ENCODE measurements around the gene LYZL1.
"Not testable (repeated sequence)": the region's sequence is repeated elsewhere in the genome, so short reads cannot be mapped to it uniquely, and the experiment has no call there.

Gene LYZL1

DNA sequence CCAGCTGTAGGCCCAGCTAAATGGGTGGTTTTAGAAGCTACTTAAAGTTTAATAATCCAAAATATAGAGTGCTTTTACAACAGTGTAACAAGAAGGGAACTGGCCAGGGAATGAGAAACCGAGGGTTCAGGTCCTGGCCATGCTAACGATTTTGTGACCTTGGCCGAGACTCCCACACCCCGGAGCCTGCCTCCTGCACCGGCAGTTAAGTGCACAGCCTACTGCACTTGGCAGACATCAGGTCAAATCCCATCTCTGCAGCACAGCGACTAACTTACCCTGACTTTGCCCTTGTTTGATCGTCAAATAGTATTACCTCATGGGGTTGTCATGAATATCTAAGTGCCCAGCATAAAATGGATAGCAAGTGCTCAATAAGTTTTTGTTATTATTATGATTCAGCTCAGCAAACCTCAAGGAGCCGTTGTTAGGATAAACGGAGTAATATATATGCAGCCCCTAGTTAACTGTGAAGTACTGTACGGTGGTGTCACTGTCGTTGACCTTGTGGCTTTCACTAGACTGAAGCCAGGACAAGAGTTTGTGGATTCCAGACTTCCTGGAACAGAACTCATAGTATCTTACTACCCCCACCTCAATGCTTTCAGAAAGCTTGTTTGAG, 35.5 kb downstream of the LYZL1 start:
- no peak for TF ChIP-seq ZNF274 (IDR thresholded peaks at IDR 0.05; ENCODE audit: low read depth, low read length)

DNA sequence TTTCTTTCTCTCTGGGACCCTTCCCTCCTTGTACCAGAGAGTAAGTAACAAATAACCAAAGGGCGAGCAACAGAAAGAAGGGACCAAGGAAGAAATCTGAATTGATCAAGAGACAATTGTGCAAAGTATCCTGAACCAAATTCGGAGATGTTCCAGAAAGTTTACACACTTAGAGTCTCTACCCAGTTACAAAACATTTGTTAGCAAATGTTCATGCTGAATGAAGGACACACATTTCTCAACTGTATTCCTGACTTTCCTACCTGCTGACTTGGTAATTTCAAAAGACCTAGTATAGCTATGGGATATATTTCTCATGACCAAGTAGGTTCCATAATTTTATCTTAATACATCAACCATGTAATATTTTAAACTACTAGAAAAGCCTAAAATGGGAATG, 37.4 kb downstream of the LYZL1 start:
- TF ChIP-seq ZNF274 (IDR thresholded peaks at IDR 0.05; ENCODE audit: low read depth, low read length), result no peak
- no peak overlapping the region for H3K4me3 ChIP-seq (ENCODE audit: low read length)

More for the DNA sequence above, 35.5 kb downstream of the LYZL1 start:
- no peak overlapping the region for H3K4me3 ChIP-seq (ENCODE audit: low read length)

DNA sequence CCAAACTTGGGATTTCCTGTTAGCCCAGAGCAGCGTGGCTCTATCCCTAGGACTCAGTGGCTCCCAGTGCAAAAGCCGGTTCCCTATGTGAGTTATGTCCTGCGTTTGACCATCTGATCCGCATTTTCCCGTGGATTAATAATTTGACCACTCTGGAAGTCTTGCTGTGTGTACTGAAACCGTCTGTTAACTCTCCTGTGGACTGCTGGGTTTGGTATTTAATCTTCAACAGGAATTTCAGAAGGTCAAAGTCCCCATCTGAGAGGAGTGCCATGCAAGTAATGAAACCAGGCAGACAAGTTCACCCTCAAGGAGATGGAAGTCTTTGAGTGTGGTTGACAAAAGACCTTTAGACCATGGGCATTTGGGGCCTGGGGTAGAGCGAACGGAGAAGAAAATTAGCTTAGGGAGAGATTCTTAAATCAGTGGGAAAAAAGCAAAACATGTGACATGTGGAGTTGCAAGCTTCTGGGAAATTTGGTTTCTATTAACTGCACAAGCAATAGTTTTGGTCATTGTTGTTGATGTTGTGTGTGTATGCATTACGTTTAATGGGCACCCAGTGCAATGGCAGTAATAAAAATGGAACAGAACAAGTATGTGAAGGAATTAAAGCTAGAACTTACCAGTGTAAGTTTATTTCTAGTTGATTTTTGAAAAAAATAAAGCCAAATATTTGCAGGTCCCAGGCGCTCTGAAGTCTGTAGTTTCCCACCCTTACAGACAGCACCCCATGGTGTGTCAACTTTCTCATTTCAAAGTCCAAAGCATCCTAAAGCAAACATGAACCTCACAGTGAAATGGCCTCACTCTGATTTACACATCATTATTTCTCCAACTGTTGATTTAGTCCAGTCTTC, 38.2 kb downstream of the LYZL1 start:
- H3K4me3 ChIP-seq (ENCODE audit: low read length), result no peak overlapping the region
- no peak for TF ChIP-seq ZNF274 (IDR thresholded peaks at IDR 0.05; ENCODE audit: low read depth, low read length)

DNA sequence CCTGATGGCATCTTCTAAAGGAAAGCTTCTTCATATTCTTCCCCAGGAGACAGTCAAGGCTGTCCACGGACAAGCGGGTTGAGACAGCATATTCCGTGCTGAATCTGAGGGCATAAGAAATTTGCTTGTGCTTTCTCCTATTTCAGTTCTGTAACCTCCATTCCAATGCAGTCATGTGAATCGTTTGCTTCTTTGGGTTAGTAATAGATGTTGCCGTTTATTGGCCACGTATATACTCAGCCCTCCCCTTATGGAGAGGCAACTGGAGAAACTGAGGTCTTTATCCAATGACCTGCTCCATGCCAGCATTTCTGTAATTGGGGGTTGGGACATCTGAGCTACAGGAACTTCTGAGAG, 38.9 kb downstream of the LYZL1 start:
- no peak for TF ChIP-seq ZNF274 (IDR thresholded peaks at IDR 0.05; ENCODE audit: low read depth, low read length)
- no peak overlapping the region for H3K4me3 ChIP-seq (ENCODE audit: low read length)

DNA sequence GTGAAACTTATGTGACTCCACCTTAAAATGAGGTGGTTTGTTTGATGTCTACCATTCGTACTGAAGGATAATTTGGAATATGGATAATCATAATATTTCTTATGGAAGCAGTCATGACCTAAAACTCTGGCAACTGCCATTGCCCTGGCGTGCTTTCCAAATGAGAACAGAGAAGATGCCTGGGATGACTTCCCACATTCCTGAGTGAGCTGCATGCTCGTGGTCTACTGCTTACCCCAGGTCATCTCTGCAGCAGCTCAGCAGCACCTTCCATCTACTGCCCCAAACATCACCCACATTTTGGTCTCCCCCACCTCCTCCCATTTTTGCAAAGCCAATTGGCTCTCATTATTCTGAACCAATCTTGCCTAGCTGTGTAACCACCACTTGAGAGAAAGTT, 40.1 kb downstream of the LYZL1 start:
- no peak overlapping the region for H3K4me3 ChIP-seq (ENCODE audit: low read length)
- TF ChIP-seq ZNF274 (IDR thresholded peaks at IDR 0.05; ENCODE audit: low read depth, low read length), result no peak

DNA sequence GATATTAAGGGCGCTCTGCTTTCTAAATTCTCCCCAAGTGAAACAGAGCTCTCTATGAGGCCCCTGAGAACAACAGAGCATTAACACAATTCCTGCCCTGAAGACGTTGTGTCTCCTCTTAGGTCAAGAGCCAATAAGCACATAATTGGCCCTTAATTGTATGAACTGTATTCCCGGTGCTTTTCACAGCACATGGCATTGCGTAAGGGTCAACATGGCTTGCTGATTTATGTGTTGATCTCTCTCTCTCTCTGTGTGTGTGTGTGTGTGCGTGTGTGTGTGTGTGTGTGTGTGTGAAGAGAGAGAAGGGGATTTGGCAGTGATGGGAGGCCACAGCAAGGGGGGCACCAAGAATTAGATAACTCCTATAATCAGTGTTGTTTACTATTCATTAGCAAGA, 40.5 kb downstream of the LYZL1 start:
- no peak for TF ChIP-seq ZNF274 (IDR thresholded peaks at IDR 0.05; ENCODE audit: low read depth, low read length)
- H3K4me3 ChIP-seq (ENCODE audit: low read length), result no peak overlapping the region

DNA sequence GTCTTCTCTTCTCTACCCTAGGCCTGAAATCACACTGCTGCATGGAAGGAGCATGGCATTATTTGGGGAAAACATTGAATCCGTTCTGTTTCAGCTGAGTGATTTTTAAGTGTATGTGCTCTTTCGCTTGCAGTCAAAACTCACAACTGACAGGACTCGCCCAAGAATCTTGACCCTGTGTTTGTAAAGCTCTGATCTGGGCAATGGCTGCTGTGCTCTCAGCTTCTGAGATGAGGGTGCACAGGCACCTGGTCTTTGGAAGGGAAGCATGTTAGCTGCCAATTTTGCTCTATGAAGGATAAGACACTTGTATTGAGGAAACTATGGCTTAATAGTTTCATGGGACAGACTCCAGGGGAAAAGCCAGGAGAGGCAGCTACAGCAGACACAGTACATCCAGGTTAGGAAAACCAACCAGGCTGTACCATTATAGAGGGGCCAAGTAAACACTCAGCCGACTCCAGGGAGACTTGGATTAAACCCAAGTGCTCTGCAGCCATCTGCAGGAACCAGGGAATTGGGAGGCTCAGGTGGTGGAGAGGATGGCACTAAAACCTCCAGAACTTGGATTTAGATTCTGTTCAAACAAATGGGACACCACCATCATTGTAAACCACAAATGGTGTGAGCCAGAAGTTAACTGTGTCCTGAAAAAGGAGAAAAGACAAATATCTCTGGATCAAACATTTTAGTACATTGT, 43.3 kb downstream of the LYZL1 start:
- TF ChIP-seq ZNF274 (IDR thresholded peaks at IDR 0.05; ENCODE audit: low read depth, low read length), result no peak
- no peak overlapping the region for H3K4me3 ChIP-seq (ENCODE audit: low read length)

DNA sequence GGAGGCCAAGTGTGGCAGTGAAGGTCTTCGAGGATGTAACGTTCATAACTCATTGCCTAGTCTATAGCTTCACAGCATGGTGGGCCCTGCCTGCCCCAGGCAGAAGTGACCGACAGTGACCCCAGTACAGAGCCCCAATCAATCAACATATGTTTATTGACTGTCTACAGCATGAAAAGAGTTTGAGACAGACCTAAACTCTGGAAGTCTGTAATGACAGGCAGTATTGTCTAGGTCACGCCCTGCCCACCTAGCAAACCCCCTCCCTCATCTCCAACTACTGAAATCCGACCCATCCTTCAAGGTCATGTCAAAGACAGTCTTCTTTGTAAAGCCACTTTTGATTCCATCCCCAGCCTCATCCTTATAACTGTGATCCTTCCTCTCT, 43.9 kb downstream of the LYZL1 start:
- TF ChIP-seq ZNF274 (IDR thresholded peaks at IDR 0.05; ENCODE audit: low read depth, low read length), result no peak

DNA sequence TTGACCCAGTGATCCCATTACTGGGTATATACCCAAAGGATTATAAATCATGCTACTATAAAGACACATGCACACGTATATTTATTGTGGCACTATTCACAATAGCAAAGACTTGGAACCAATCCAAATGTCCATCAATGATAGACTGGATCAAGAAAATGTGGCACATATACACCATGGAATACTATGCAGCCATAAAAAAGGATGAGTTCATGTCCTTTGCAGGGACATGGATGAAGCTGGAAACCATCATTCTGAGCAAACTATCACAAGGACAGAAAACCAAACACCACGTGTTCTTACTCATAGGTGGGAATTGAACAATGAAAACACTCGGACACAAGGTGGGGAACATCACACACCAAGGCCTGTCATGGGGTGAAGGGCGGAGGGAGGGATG, 48.7 kb downstream of the LYZL1 start:
- H3K4me3 ChIP-seq (ENCODE audit: low read length), result not testable (repeated sequence)

More for the DNA sequence above, 43.9 kb downstream of the LYZL1 start:
- H3K4me3 ChIP-seq (ENCODE audit: low read length), result no peak overlapping the region

DNA sequence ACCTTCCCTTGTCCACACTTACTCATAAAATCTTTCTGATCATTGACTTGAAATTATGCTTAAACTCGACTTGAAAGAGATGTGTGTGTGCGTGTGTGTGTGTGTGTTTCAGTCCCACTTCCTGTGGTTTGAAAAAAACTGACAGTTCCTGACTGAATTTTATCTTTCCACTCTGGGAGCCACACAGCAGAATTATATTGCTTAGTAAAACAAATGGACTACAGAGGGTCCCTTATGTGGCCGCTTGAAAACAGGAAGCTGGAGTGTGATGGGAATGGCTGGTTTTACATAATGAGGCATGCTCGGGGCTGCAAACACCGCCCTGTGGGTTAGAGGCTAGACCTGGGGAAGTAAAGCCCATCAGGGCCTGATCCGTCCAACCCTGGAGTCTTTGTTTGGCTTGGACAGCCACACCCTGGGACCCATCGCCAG, 54.8 kb downstream of the LYZL1 start:
- TF ChIP-seq ZNF274 (IDR thresholded peaks at IDR 0.05; ENCODE audit: low read depth, low read length), result no peak
- no peak overlapping the region for H3K4me3 ChIP-seq (ENCODE audit: low read length)

DNA sequence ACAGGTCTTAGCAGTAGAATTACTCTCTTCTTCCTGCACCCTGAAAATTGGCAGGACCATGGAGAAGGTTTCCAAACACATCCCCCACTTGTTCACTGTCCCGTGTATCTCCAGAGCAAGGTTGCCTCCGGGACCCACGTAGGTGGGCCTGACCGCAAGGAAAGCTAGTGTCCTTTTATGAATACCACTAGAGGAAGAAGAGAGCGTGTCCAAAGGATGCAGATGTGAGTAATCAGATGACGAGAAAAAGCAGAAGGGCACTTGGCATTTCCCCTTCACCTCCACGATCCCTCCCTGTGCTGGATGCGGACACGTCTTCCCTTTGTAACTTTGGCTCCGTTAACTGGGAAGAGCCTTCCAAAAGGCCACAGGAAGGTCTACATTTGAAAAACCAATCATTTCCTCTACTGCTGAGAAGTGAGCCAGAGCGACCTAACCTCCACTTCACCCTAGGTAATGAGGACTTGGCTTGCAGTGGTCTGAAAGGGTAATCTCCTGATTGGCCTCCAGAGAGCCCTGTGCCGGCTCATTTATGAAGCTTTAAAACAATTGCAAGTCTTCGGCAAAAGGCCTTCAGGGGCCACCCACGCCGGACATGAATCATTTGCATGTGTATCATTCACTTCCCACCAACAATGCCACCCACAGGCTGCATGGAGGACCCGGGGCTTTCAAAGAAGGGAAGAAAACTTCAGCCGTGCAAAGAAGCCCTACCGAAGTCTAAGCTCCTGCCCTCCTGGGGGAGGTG, 55.4 kb downstream of the LYZL1 start:
- H3K4me3 ChIP-seq (ENCODE audit: low read length), result no peak overlapping the region
- no peak for TF ChIP-seq ZNF274 (IDR thresholded peaks at IDR 0.05; ENCODE audit: low read depth, low read length)

DNA sequence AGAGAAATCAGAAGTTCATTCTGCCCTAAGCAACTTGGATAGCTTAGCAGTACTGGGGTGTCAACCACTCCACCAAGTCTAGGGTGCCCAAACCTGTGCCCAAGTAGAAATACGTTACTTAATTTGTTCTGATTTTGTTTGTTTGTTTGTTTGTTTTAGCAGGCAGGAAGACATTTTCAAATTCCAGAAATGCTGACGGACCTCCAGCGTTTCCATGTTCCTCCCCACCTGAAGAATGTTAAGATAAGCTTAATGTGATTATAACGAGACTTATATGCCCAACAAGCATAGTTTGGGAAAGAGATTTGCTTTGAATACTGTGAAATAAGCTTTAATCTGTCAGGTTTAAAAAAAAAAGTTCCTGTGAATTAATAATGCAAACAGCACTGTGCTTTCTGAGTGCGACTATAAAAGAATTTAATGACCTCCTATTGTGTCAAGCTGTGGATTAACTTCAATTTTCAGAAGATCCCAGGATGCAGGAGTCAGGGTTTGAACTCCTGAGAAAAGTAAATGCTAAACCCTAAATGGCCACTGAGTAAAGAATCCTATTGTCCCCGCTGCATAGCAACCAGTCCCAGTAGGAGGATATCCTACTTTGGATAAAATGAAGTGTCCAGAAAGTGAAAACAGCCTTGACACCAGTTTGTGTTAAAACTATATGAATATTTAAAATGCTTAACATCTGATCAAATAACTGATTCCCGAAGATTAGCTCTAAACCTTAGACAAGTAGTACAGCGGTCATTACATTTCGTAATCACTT, 56.5 kb downstream of the LYZL1 start:
- no peak for TF ChIP-seq ZNF274 (IDR thresholded peaks at IDR 0.05; ENCODE audit: low read depth, low read length)
- no peak overlapping the region for H3K4me3 ChIP-seq (ENCODE audit: low read length)

DNA sequence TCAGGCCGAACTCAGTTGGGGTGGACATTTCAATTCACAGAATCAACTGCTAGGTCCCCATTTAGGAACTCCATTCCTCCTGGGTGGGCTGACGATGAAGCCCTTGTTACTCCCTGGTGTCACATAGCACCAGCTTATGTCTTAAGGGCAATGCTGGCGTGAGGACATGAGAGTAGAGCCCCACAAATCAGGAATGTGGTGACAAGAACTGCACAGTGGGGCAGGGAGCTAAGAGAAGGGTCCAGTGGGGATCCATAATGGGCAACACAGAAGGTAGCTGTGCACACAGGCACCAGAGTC, 57.0 kb downstream of the LYZL1 start:
- no peak overlapping the region for H3K4me3 ChIP-seq (ENCODE audit: low read length)
- no peak for TF ChIP-seq ZNF274 (IDR thresholded peaks at IDR 0.05; ENCODE audit: low read depth, low read length)

Measured in GM08714 (cell line).